ENCODE results near the gene ZNF385A. TPM values are rescaled to one million over a fixed set of nuclear protein-coding genes. Genes with fewer than 3 reads are reported as not detected.

Gene ZNF385A
- total RNA-seq, 1 experiment from 2014 or later: 5.7 TPM

DNA sequence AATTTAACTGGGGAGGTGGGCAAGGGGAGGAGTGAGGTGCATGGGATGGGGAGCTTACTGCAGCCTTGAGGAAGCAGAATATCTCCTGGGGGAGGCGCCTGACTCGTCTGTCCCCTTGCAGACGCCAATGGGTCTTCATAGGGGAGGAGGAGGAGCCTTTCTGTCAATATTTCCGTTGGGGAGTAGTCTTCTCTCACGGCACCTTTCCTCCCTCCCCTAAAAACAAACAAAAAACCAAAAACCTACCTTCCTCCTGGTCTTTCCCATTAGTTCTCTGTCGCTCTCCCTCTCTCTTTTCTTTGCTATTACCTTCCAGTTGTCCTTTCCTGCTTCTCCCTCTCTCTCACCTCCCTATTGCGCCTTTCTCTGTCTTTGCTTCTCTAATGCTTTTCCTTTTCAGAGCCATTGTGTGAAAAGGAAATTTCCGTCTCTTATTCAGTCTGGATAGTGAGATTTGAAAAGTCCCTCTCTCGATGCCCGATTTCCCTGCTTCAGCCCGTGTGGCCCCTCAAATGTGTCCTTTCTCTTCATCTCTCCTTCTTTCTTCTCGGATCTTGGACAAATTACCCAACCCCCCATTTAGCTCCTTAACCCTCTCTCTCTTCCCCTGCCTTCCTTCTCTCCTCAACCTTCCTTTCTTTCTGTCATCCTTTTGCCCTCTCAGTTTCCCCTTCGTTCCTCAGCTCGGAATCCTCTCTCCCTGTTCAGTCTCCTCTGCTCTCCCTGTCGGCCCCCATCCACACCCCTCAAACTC lies 26.2 kb downstream of the ZNF385A start:
- H3K9me3 Mint-ChIP-seq: no peaks in the 10 kb centered on the region
- no peak overlapping the region for H2BK15ac ChIP-seq (ENCODE audit: low read depth, low read length)
- no peak overlapping the region for H2AK5ac ChIP-seq (ENCODE audit: insufficient read length, low read length)
- peak overlapping the region; percentile 98 for H3K4me2 ChIP-seq (ENCODE audit: insufficient read depth, insufficient read length, low read length)
- H3K27ac ChIP-seq (ENCODE audit: insufficient read length, low read depth, low read length): no peak overlapping the region
- no peak overlapping the region for H3K27ac Mint-ChIP-seq
- H3K79me1 ChIP-seq (ENCODE audit: insufficient read depth, low read depth, low read length, poor library complexity, severe bottlenecking): no peaks in the 10 kb centered on the region
- H3K4me1 ChIP-seq (ENCODE audit: insufficient read depth, low read length): peaks cover 10% of the 10 kb centered on the region
- H3K36me3 Mint-ChIP-seq (ENCODE audit: insufficient read depth in 1 of 3, low read depth in 3 of 3): no peaks in the 10 kb centered on the region; a peak in 1 of 7 replicates
- peaks cover 7% of the 10 kb centered on the region for H3K27me3 Mint-ChIP-seq (ENCODE audit: low read depth)
- H4K20me1 ChIP-seq (ENCODE audit: control insufficient read depth, insufficient read depth, insufficient read length): peaks cover 3% of the 10 kb centered on the region
- no peaks in the 10 kb centered on the region for H3K9me3 ChIP-seq (ENCODE audit: control insufficient read depth, low read depth, low read length)
- H2BK5ac ChIP-seq (ENCODE audit: insufficient read length, low read length): no peak overlapping the region
- TF ChIP-seq CTCF (conservative IDR thresholded peaks at IDR 0.05): no peak
- no peak overlapping the region for H3K4ac ChIP-seq (ENCODE audit: low read depth, low read length)
- WGBS (ENCODE audit: extremely low coverage, insufficient read length, low lambda C conversion rate): no CpG with 5 or more reads among the region's 15 CpGs
- H3K9ac ChIP-seq (ENCODE audit: extremely low read depth, insufficient read length, low read length): peak overlapping the region; percentile 59
- H3K18ac ChIP-seq (ENCODE audit: insufficient read length, low read depth, low read length): peak overlapping the region; percentile 15
- no peaks in the 10 kb centered on the region for H3K79me2 ChIP-seq (ENCODE audit: insufficient read depth, low read length)
- no peak overlapping the region for H3K4me3 Mint-ChIP-seq
- H3T11ph ChIP-seq (ENCODE audit: low read length): no peak overlapping the region
- H3K14ac ChIP-seq (ENCODE audit: insufficient read depth, low read length): no peak overlapping the region
- no peak overlapping the region for H4K91ac ChIP-seq (ENCODE audit: insufficient read length, low read depth, low read length)
- H4K5ac ChIP-seq (ENCODE audit: insufficient read length, low read depth, low read length): no peak overlapping the region
- no peak overlapping the region for H3K23ac ChIP-seq (ENCODE audit: insufficient read length, low read depth, low read length)
- H4K8ac ChIP-seq (replicated peaks; ENCODE audit: insufficient read length, low read depth, low read length): no peak overlapping the region
- H2BK12ac ChIP-seq (ENCODE audit: insufficient read length, low read depth, low read length): no peak overlapping the region
- no peaks in the 10 kb centered on the region for H3K27me3 ChIP-seq (ENCODE audit: insufficient read depth, low read length)
- H2BK20ac ChIP-seq (ENCODE audit: low read depth, low read length, poor library complexity, severe bottlenecking): no peak overlapping the region
- H3K56ac ChIP-seq (ENCODE audit: insufficient read length, low read depth, low read length): no peak overlapping the region
- no peak overlapping the region for H2BK120ac ChIP-seq (ENCODE audit: low read depth, low read length, poor library complexity, severe bottlenecking)
- H2AFZ ChIP-seq (ENCODE audit: low read length): no peak overlapping the region
- DNase-seq: peak; percentile 78
- peaks cover 11% of the 10 kb centered on the region for H3K23me2 ChIP-seq (ENCODE audit: insufficient read length, low read depth, low read length, poor library complexity, severe bottlenecking)
- H3K4me1 Mint-ChIP-seq: peaks cover 11 to 15% of the 10 kb centered on the region in 2 experiments
